K562 (cell line): ENCODE results near the gene VSNL1. TPM values are rescaled to one million over a fixed set of nuclear protein-coding genes. Genes with fewer than 3 reads are reported as not detected.

Source experiments
- ATF7 ChIP-seq: fragments of 450-650 bp; IDR thresholded peaks from 2 replicates; pipeline ENCODE4 v1.7.1; 2014; ENCODE audit warnings: mild to moderate bottlenecking, moderate library complexity
- CBX1 ChIP-seq: sonication (generic); IDR thresholded peaks from 2 replicates; pipeline ENCODE4 v1.6.1; 2016; ENCODE audit warnings: antibody characterized with exemption, low read depth, mild to moderate bottlenecking
- CCAR2 ChIP-seq: fragments of 200-400 bp; formaldehyde crosslinking; IDR thresholded peaks from 2 replicates; pipeline ENCODE4 v1.6.1; 2017; ENCODE audit warnings: mild to moderate bottlenecking, low read depth, low read length
- CHD1 ChIP-seq: fragments of 200-600 bp; sonication (generic); IDR thresholded peaks from one replicate; pipeline ENCODE4 v1.6.1; 2012; ENCODE audit warnings: mild to moderate bottlenecking, moderate library complexity, low read length, inconsistent platforms
- ELF1 ChIP-seq: fragments of 200-800 bp; sonication (Bioruptor generic); IDR thresholded peaks from 2 replicates; pipeline ENCODE4 v1.6.1; 2016; ENCODE audit warnings: missing genetic modification characterization, missing compliant biosample characterization
- ESRRB ChIP-seq: fragments of 250-450 bp; sonication (Bioruptor Pico); IDR thresholded peaks from 2 replicates; pipeline ENCODE4 v1.5.0; 2020; ENCODE audit warnings: mild to moderate bottlenecking, moderate library complexity, borderline replicate concordance
- FOS ChIP-seq: IDR thresholded peaks from 3 replicates; pipeline ENCODE4 v1.6.1; 2011; ENCODE audit not compliant: insufficient read length; ENCODE audit errors: extremely low read depth
- FOXK2 ChIP-seq, 2 experiments: fragments of 450-650 bp; IDR thresholded peaks in 1 of 2; conservative IDR thresholded peaks in 1 of 2; 2 replicates each; pipeline ENCODE4 v1.6.1; 2016; ENCODE audit warnings: low read depth in 2 of 2, mild to moderate bottlenecking in 1 of 2
- GABPB1 ChIP-seq: sonication (generic); formaldehyde crosslinking; IDR thresholded peaks from 2 replicates; pipeline ENCODE4 v1.8.0; 2022; ENCODE audit warnings: mild to moderate bottlenecking, missing genetic modification reagents
- GTF2B ChIP-seq: IDR thresholded peaks from 2 replicates; pipeline ENCODE4 v1.6.1; 2011; ENCODE audit not compliant: insufficient read length; ENCODE audit errors: extremely low read depth
- HCFC1 ChIP-seq: IDR thresholded peaks from 2 replicates; pipeline ENCODE4 v1.6.1; 2012; ENCODE audit warnings: low read depth, low read length, improper control_type of control experiment
- HOXB6 ChIP-seq: fragments of 250-450 bp; sonication (Bioruptor Pico); IDR thresholded peaks from 2 replicates; pipeline ENCODE4 v1.5.1; 2022; ENCODE audit warnings: mild to moderate bottlenecking, borderline replicate concordance
- KAT2B ChIP-seq: IDR thresholded peaks from one replicate; pipeline ENCODE4 v1.6.1; 2012; ENCODE audit warnings: low read depth, mild to moderate bottlenecking, control low read depth, inconsistent platforms, low read length, moderate library complexity
- RBFOX2 ChIP-seq: fragments of 200-400 bp; formaldehyde crosslinking; IDR thresholded peaks from 2 replicates; pipeline ENCODE4 v1.6.1; 2017; ENCODE audit warnings: low read depth, mild to moderate bottlenecking, low read length, moderate library complexity
- SAFB2 ChIP-seq: fragments of 200-400 bp; formaldehyde crosslinking; IDR thresholded peaks from 2 replicates; pipeline ENCODE4 v1.6.1; 2018; ENCODE audit warnings: borderline replicate concordance, low read length, low read depth, moderate library complexity; ENCODE audit not compliant: severe bottlenecking
- SRSF3 ChIP-seq: fragments of 200-400 bp; formaldehyde crosslinking; IDR thresholded peaks from 2 replicates; pipeline ENCODE4 v1.6.1; 2016; ENCODE audit warnings: mild to moderate bottlenecking, low read length, moderate library complexity; ENCODE audit not compliant: insufficient read depth
- TEAD4 ChIP-seq, 2 experiments: sonication (generic) in 1 of 2; formaldehyde crosslinking in 1 of 2; IDR thresholded peaks; 2 replicates each; pipeline versions ENCODE4 v1.6.1 to v1.8.0; 2012 to 2022; ENCODE audit warnings: borderline replicate concordance in 1 of 2, inconsistent platforms in 1 of 2, low read length in 1 of 2, mild to moderate bottlenecking in 1 of 2, missing genetic modification reagents in 1 of 2
- ZNF134 ChIP-seq: fragments of 250-450 bp; sonication (Bioruptor Pico); conservative IDR thresholded peaks from 2 replicates; pipeline ENCODE4 v1.4.0; 2020
- ZNF316 ChIP-seq: fragments of 450-650 bp; IDR thresholded peaks from 2 replicates; pipeline ENCODE4 v1.6.1; 2016
- ZNF512 ChIP-seq: IDR thresholded peaks from 2 replicates; pipeline ENCODE4 v1.6.1; 2016; ENCODE audit warnings: missing genetic modification characterization, missing compliant biosample characterization
- polyA plus RNA-seq, 8 experiments: library from polyadenylated mRNA; depleted of rRNA in 4 of 8; stranded (reverse) in 5 of 8; unstranded in 3 of 8; fragments of >200 nt; fragmentation: Nextera tagmentation in 2 of 8; fragmentation: Illumina TruSeq in 1 of 8; extraction: Ambion mirVana in 2 of 8; extraction: Trizol in 1 of 8; gene quantifications; 2 replicates each; pipeline versions ENCODE4 v1.2.1 to v1.2.3, GENCODE V29; 2011 to 2014; ENCODE audit warnings: inconsistent platforms in 1 of 8, missing spikeins in 1 of 8
- total RNA-seq, 7 experiments: library from RNA; depleted of rRNA in 6 of 7; stranded (reverse); fragments of >200 nt in 6 of 7; fragmentation: Illumina TruSeq in 2 of 7; extraction: Trizol in 2 of 7; gene quantifications; 2 replicates each; pipeline versions ENCODE4 v1.2.1 to v1.2.3, GENCODE V29; 2011 to 2021; ENCODE audit warnings: low replicate concordance in 1 of 7
- TF ChIP-seq, protein P1 (sequence below): IDR thresholded peaks from 3 replicates; pipeline ENCODE4 v1.6.1; 2011; ENCODE audit warnings: borderline replicate concordance, mild to moderate bottlenecking; ENCODE audit not compliant: insufficient read length, insufficient read depth
- TF ChIP-seq, protein P2 (sequence below): fragments of 250-450 bp; sonication (Bioruptor Pico); IDR thresholded peaks from 2 replicates; pipeline ENCODE4 v1.6.1; 2021; ENCODE audit warnings: mild to moderate bottlenecking

VSNL1 gene
- total and polyA plus RNA-seq, 9 of the 15 experiments (the other 6 are each of a cell fraction or from before 2014, with no cell fraction given): 0.20 TPM; not detected in 8

DNA sequence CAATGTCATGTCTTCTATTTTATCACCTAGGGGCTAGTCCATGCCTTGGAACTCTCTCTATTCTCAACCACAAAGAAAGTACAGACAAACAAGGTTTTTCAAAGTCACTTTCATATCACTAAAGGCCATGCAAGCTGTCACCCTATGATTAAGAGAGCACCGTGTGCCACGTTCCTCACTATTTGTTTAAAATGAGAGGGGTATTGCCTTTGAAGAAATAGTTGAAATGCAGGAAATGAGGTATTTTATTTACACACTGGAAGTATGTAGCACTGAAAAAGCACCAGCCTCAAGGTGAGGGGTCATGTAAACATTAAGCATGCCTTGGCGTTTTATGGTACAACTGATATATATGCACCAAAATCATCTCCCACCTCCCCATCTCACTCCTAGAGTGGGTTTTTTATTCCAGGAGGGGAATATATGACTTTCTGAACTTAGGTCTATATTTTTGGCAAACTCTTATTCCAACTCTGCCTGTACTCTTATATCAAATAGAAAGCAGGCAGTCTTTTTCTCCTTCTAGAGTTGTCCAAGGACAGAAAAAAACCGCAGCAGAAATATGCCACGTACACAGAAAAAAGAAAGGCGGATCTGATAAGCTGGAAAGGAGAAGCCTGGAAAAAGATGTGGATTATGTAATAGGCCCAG lies 53.5 kb downstream of the VSNL1 start (continued):
- no peak for TF ChIP-seq ZNF512 (tag)
- TF ChIP-seq CCAR2: no peak
- TF ChIP-seq RBFOX2: no peak
- no peak for TF ChIP-seq SRSF3
- no peak for TF ChIP-seq GTF2B
- TF ChIP-seq, protein P1, sequence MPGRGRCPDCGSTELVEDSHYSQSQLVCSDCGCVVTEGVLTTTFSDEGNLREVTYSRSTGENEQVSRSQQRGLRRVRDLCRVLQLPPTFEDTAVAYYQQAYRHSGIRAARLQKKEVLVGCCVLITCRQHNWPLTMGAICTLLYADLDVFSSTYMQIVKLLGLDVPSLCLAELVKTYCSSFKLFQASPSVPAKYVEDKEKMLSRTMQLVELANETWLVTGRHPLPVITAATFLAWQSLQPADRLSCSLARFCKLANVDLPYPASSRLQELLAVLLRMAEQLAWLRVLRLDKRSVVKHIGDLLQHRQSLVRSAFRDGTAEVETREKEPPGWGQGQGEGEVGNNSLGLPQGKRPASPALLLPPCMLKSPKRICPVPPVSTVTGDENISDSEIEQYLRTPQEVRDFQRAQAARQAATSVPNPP: no peak
- peak; percentile 88 for TF ChIP-seq TEAD4 (IDR thresholded peaks at IDR 0.05; ENCODE audit: low read length)
- no peak for TF ChIP-seq TEAD4 (CRISPR knock-in tag; IDR thresholded peaks at IDR 0.05; ENCODE audit: borderline replicate concordance)
- TF ChIP-seq ATF7: peak; percentile 35; the same call in 1 of the 2 replicates
- peak; percentile 48 for TF ChIP-seq ZNF316
- TF ChIP-seq FOXK2 (conservative IDR thresholded peaks at IDR 0.05 in 1 of 2, IDR thresholded peaks at IDR 0.05 in 1 of 2; ENCODE audit: low read depth in 2 of 2): 0 out of 4 replicates have a peak, but pooled peaks of 1 of the 2 experiments have one; percentile 33
- no peak for TF ChIP-seq HOXB6 (CRISPR knock-in tag)
- no peak for TF ChIP-seq HCFC1
- no peak for TF ChIP-seq CBX1
- TF ChIP-seq, protein P2, sequence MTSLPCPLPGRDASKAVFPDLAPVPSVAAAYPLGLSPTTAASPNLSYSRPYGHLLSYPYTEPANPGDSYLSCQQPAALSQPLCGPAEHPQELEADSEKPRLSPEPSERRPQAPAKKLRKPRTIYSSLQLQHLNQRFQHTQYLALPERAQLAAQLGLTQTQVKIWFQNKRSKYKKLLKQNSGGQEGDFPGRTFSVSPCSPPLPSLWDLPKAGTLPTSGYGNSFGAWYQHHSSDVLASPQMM (CRISPR knock-in tag): no peak
- no peak for TF ChIP-seq CHD1
- no peak for TF ChIP-seq FOS
- no peak for TF ChIP-seq ZNF134 (CRISPR knock-in tag)
- no peak for TF ChIP-seq GABPB1 (CRISPR knock-in tag)
- TF ChIP-seq ELF1 (tag): no peak
- no peak for TF ChIP-seq ESRRB (CRISPR knock-in tag)
- TF ChIP-seq KAT2B: no peak
- TF ChIP-seq SAFB2: no peak
